ENCODE measurements around the gene HOMER2. TPM values are rescaled to one million over a fixed set of nuclear protein-coding genes. Genes with fewer than 3 reads are reported as not detected.

HOMER2 gene
- total RNA-seq, 1 donor from 2014 or later, result 48.8 TPM

- TF ChIP-seq CTCF (conservative IDR thresholded peaks at IDR 0.05; ENCODE audit: low read depth, low read length), result no peak
- DNase-seq (ENCODE audit: low read depth), result no peak
- H3K4me3 ChIP-seq (ENCODE audit: low read depth, low read length), result no peak overlapping the region
Observed at GRCh38 chr15:82919231-82919886, 33.2 kb downstream of the HOMER2 start.

GRCh38 chr15:82918607-82919230 is 33.8 kb downstream of the HOMER2 start:
- no peak for TF ChIP-seq CTCF (conservative IDR thresholded peaks at IDR 0.05; ENCODE audit: low read depth, low read length)
- no peak for DNase-seq (ENCODE audit: low read depth)
- H3K4me3 ChIP-seq (ENCODE audit: low read depth, low read length), result no peak overlapping the region

GRCh38 chr15:82918162-82918561 is 34.4 kb downstream of the HOMER2 start:
- no peak overlapping the region for H3K4me3 ChIP-seq (ENCODE audit: low read depth, low read length)
- no peak for TF ChIP-seq CTCF (conservative IDR thresholded peaks at IDR 0.05; ENCODE audit: low read depth, low read length)
- DNase-seq (ENCODE audit: low read depth), result no peak

- DNase-seq (ENCODE audit: low read depth), result no peak
- TF ChIP-seq CTCF (conservative IDR thresholded peaks at IDR 0.05; ENCODE audit: low read depth, low read length), result no peak
- H3K4me3 ChIP-seq (ENCODE audit: low read depth, low read length), result no peak overlapping the region
Observed at GRCh38 chr15:82917249-82917648, 35.3 kb downstream of the HOMER2 start.

- no peak for DNase-seq (ENCODE audit: low read depth)
- TF ChIP-seq CTCF (conservative IDR thresholded peaks at IDR 0.05; ENCODE audit: low read depth, low read length), result no peak
- no peak overlapping the region for H3K4me3 ChIP-seq (ENCODE audit: low read depth, low read length)
Observed at GRCh38 chr15:82916161-82916952, 36.2 kb downstream of the HOMER2 start.

GRCh38 chr15:82914396-82914795 is 38.1 kb downstream of the HOMER2 start:
- TF ChIP-seq CTCF (conservative IDR thresholded peaks at IDR 0.05; ENCODE audit: low read depth, low read length), result no peak
- no peak for DNase-seq (ENCODE audit: low read depth)
- no peak overlapping the region for H3K4me3 ChIP-seq (ENCODE audit: low read depth, low read length)
